Mesendoderm (in vitro differentiated cells): ENCODE data around the gene NDUFS4.

ENCODE experiments used
- DNase-seq: peaks from one replicate; pipeline ENCODE4 v3.0.0; 2013
- H2AK5ac ChIP-seq: 2 replicates; pipeline ENCODE4 v1.6.1; 2013; ENCODE audit warnings: low read length, inconsistent platforms
- H2BK120ac ChIP-seq: 2 replicates; pipeline ENCODE4 v1.6.1; 2013; ENCODE audit warnings: low read depth, mild to moderate bottlenecking, low read length, moderate library complexity, mixed read lengths
- H2BK15ac ChIP-seq: replicated peaks from 2 replicates; pipeline ENCODE4 v1.6.1; 2013; ENCODE audit warnings: low read depth, mild to moderate bottlenecking, moderate library complexity
- H2BK5ac ChIP-seq: 2 replicates; pipeline ENCODE4 v1.6.1; 2013; ENCODE audit warnings: low read length, inconsistent platforms
- H3K18ac ChIP-seq: 2 replicates; pipeline ENCODE4 v1.6.1; 2013; ENCODE audit warnings: mild to moderate bottlenecking, low read length, mixed read lengths
- H3K23ac ChIP-seq: one replicate; pipeline ENCODE4 v1.6.1; 2013; ENCODE audit warnings: low read length
- H3K27ac ChIP-seq: 2 replicates; pipeline ENCODE4 v1.5.1; 2013; ENCODE audit warnings: low read depth, mild to moderate bottlenecking, inconsistent platforms, low read length, moderate library complexity
- H3K27me3 ChIP-seq: 2 replicates; pipeline ENCODE4 v1.6.1; 2013; ENCODE audit warnings: low read length, control low read depth, mild to moderate bottlenecking, inconsistent platforms; ENCODE audit not compliant: insufficient read depth, poor library complexity
- H3K36me3 ChIP-seq: 2 replicates; pipeline ENCODE4 v1.6.1; 2013; ENCODE audit warnings: low read length, inconsistent platforms; ENCODE audit not compliant: control insufficient read depth, insufficient read depth
- H3K4ac ChIP-seq: one replicate; pipeline ENCODE4 v1.6.1; 2013; ENCODE audit warnings: low read depth, mild to moderate bottlenecking, low read length, moderate library complexity
- H3K4me1 ChIP-seq: 2 replicates; pipeline ENCODE4 v1.6.1; 2013; ENCODE audit warnings: low read depth, low read length, inconsistent platforms; ENCODE audit not compliant: control insufficient read depth
- H3K4me2 ChIP-seq: 2 replicates; pipeline ENCODE4 v1.6.1; 2013; ENCODE audit warnings: low read length
- H3K4me3 ChIP-seq: 2 replicates; pipeline ENCODE4 v1.5.1; 2013; ENCODE audit warnings: mild to moderate bottlenecking, low read length
- H3K56ac ChIP-seq: one replicate; pipeline ENCODE4 v1.6.1; 2013; ENCODE audit warnings: low read length
- H3K79me1 ChIP-seq: 2 replicates; pipeline ENCODE4 v1.6.1; 2013; ENCODE audit warnings: low read length, inconsistent platforms
- H3K79me2 ChIP-seq: 2 replicates; pipeline ENCODE4 v1.6.1; 2013; ENCODE audit warnings: mild to moderate bottlenecking, low read length; ENCODE audit not compliant: control insufficient read depth, insufficient read depth
- H3K9ac ChIP-seq: 2 replicates; pipeline ENCODE4 v1.6.1; 2013; ENCODE audit warnings: low read length, inconsistent platforms
- H4K5ac ChIP-seq: one replicate; pipeline ENCODE4 v1.6.1; 2013; ENCODE audit warnings: low read length
- H4K8ac ChIP-seq: one replicate; pipeline ENCODE4 v1.6.1; 2013; ENCODE audit warnings: low read depth, mild to moderate bottlenecking, control low read depth, low read length, moderate library complexity
- WGBS: extraction: QIAGEN DNeasy Blood & Tissue Kit; methylation state at CpG from one replicate; pipeline ENCODE4 v1.1.7; 2013; ENCODE audit warnings: low lambda C conversion rate, missing lambda C conversion rate; ENCODE audit not compliant: insufficient coverage; ENCODE audit errors: extremely low coverage; 5-methylcytosine and 5-hydroxymethylcytosine counted together

The NDUFS4 gene

GRCh38 chr5:53590759-53591158 is 30.3 kb downstream of the NDUFS4 start:
- Histone ChIP-seq H3K27ac (no peak overlapping the region), H3K9ac (no peak overlapping the region), H3K79me1 (peaks cover 5% of the 10 kb centered on the region), H3K4me2 (no peak overlapping the region), H3K23ac (no peak overlapping the region), H2BK120ac (no peak overlapping the region), H3K4me3 (no peak overlapping the region), H2BK5ac (no peak overlapping the region), H3K4ac (no peak overlapping the region), H3K79me2 (peaks cover 8% of the 10 kb centered on the region), H2BK15ac (no peak overlapping the region), H3K56ac (no peak overlapping the region), H3K4me1 (no peaks in the 10 kb centered on the region), H4K8ac (no peak overlapping the region), H3K18ac (no peak overlapping the region), H4K5ac (no peak overlapping the region), H2AK5ac (no peak overlapping the region), H3K27me3 (no peaks in the 10 kb centered on the region), H3K36me3 (no peaks in the 10 kb centered on the region)
- no CpG with 5 or more reads among the region's 1 CpG for WGBS
- no peak for DNase-seq

GRCh38 chr5:53594419-53594818 is 34.0 kb downstream of the NDUFS4 start:
- Histone ChIP-seq H3K18ac (no peak overlapping the region), H2BK15ac (no peak overlapping the region), H3K56ac (no peak overlapping the region), H3K36me3 (no peaks in the 10 kb centered on the region), H3K79me2 (peaks cover 4% of the 10 kb centered on the region), H3K27ac (no peak overlapping the region), H3K27me3 (no peaks in the 10 kb centered on the region), H3K4me3 (no peak overlapping the region), H3K23ac (no peak overlapping the region), H2BK5ac (no peak overlapping the region), H3K4me1 (no peaks in the 10 kb centered on the region), H3K4me2 (no peak overlapping the region), H2BK120ac (no peak overlapping the region), H2AK5ac (no peak overlapping the region), H4K8ac (no peak overlapping the region), H3K79me1 (peaks cover 2% of the 10 kb centered on the region), H3K9ac (no peak overlapping the region), H3K4ac (no peak overlapping the region), H4K5ac (no peak overlapping the region)
- DNase-seq: no peak
- no CpG with 5 or more reads among the region's 1 CpG for WGBS

- WGBS: no CpG with 5 or more reads among the region's 4 CpGs
- Histone ChIP-seq H3K79me1 (peaks cover 2% of the 10 kb centered on the region), H2BK120ac (no peak overlapping the region), H3K4me2 (no peak overlapping the region), H3K9ac (no peak overlapping the region), H3K27me3 (no peaks in the 10 kb centered on the region), H3K79me2 (peaks cover 2% of the 10 kb centered on the region), H3K4me3 (no peak overlapping the region), H3K4ac (no peak overlapping the region), H2BK15ac (no peak overlapping the region), H3K36me3 (no peaks in the 10 kb centered on the region), H4K5ac (no peak overlapping the region), H2BK5ac (no peak overlapping the region), H3K4me1 (no peaks in the 10 kb centered on the region), H3K18ac (no peak overlapping the region), H3K23ac (no peak overlapping the region), H4K8ac (no peak overlapping the region), H3K27ac (no peak overlapping the region), H2AK5ac (no peak overlapping the region), H3K56ac (no peak overlapping the region)
- no peak for DNase-seq
Measured at GRCh38 chr5:53597894-53598293, 37.5 kb downstream of the NDUFS4 start.

GRCh38 chr5:53601570-53601969 is 41.1 kb downstream of the NDUFS4 start:
- no peak overlapping the region for H4K5ac ChIP-seq
- H3K79me1 ChIP-seq: no peaks in the 10 kb centered on the region
- H3K56ac ChIP-seq: no peak overlapping the region

GRCh38 chr5:53603009-53603687 is 42.7 kb downstream of the NDUFS4 start:
- Histone ChIP-seq H3K27me3 (no peaks in the 10 kb centered on the region), H3K4me2 (no peak overlapping the region), H2AK5ac (no peak overlapping the region), H4K8ac (peak overlapping the region; percentile 13), H2BK15ac (no peak overlapping the region), H3K36me3 (no peaks in the 10 kb centered on the region), H3K79me1 (no peaks in the 10 kb centered on the region), H3K9ac (no peak overlapping the region), H3K18ac (no peak overlapping the region), H3K4me1 (no peaks in the 10 kb centered on the region), H3K23ac (no peak overlapping the region), H3K56ac (no peak overlapping the region), H3K4ac (no peak overlapping the region), H3K4me3 (no peak overlapping the region), H2BK120ac (no peak overlapping the region), H3K79me2 (no peaks in the 10 kb centered on the region), H2BK5ac (no peak overlapping the region), H3K27ac (no peak overlapping the region), H4K5ac (no peak overlapping the region)
- WGBS: no CpG with 5 or more reads among the region's 6 CpGs
- DNase-seq: no peak

More at GRCh38 chr5:53601570-53601969, 41.1 kb downstream of the NDUFS4 start:
- Histone ChIP-seq H2AK5ac (no peak overlapping the region), H3K27ac (no peak overlapping the region), H3K4me1 (no peaks in the 10 kb centered on the region), H3K36me3 (no peaks in the 10 kb centered on the region), H3K18ac (no peak overlapping the region), H3K23ac (no peak overlapping the region), H3K4ac (no peak overlapping the region), H4K8ac (no peak overlapping the region), H2BK15ac (no peak overlapping the region), H3K4me2 (no peak overlapping the region), H3K4me3 (no peak overlapping the region), H2BK120ac (no peak overlapping the region), H3K9ac (no peak overlapping the region), H3K27me3 (no peaks in the 10 kb centered on the region), H3K79me2 (peaks cover 2% of the 10 kb centered on the region), H2BK5ac (no peak overlapping the region)
- WGBS: no CpG with 5 or more reads among the region's 5 CpGs
- no peak for DNase-seq

- Histone ChIP-seq H2BK15ac (no peak overlapping the region), H2BK120ac (no peak overlapping the region), H3K4ac (no peak overlapping the region), H3K4me1 (no peaks in the 10 kb centered on the region), H3K9ac (no peak overlapping the region), H2BK5ac (no peak overlapping the region), H3K4me3 (no peak overlapping the region), H3K56ac (no peak overlapping the region), H3K23ac (no peak overlapping the region), H4K5ac (no peak overlapping the region), H3K18ac (no peak overlapping the region), H3K79me1 (no peaks in the 10 kb centered on the region), H3K79me2 (no peaks in the 10 kb centered on the region), H4K8ac (no peak overlapping the region), H3K36me3 (no peaks in the 10 kb centered on the region), H3K27me3 (no peaks in the 10 kb centered on the region), H2AK5ac (no peak overlapping the region), H3K4me2 (no peak overlapping the region), H3K27ac (no peak overlapping the region)
- no CpG with 5 or more reads among the region's 2 CpGs for WGBS
- no peak for DNase-seq
Measured at GRCh38 chr5:53604309-53604708, 43.9 kb downstream of the NDUFS4 start.
